Epithelial cell of esophagus (primary cell): ENCODE data around the gene SNX24.

Experiments
- DNase-seq: peaks from one replicate; pipeline ENCODE4 v3.0.0; 2010; ENCODE audit warnings: low read depth
- H3K4me3 ChIP-seq: 2 replicates; pipeline ENCODE4 v1.5.1; 2011; ENCODE audit warnings: mild to moderate bottlenecking, low read length, control low read depth
- CTCF ChIP-seq: IDR thresholded peaks from 2 replicates; pipeline ENCODE4 v1.5.1; 2011; ENCODE audit warnings: low read depth, mild to moderate bottlenecking, low read length, control low read depth, inconsistent platforms; ENCODE audit not compliant: insufficient read depth; ENCODE audit errors: missing control alignments

Gene SNX24

GRCh38 chr5:123036391-123037103 is 191.1 kb downstream of the SNX24 start, which contains the start of gene PPIC:
Gene PPIC, minus strand, starts transcription at chr5:123036725. Its CDS starts 100 bp downstream, at chr5:123036625.
- H3K4me3 ChIP-seq: peak within 1 kb of the TSS; percentile 69
- no peak for TF ChIP-seq CTCF
- DNase-seq: peak; percentile 87

- H3K4me3 ChIP-seq: peak overlapping the region; percentile 69
- no peak for TF ChIP-seq CTCF
- DNase-seq: no peak
These were observed 191.6 kb downstream of the SNX24 start for GRCh38 chr5:123037104-123037418.

DNA sequence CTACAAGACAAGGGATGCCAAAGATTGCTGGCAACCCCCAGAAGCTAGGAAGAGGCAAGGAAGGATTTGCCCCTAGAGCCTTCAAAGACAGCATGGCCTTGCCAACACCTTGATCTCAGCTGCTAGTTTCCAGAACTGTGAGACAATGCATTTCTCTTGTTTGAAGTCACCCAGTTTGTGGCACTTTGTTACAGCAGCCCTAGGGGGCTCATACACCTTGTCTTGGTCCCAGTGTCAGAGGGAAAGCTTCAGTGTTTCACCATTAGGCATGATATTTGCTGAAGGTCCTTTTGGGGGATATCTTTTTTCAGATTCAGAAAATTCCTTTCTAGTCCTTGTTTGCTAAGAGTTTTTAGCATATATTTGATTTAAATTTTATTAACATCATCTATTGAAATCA is 194.3 kb downstream of the SNX24 start:
- no peak overlapping the region for H3K4me3 ChIP-seq
- no peak for TF ChIP-seq CTCF
- DNase-seq: no peak

GRCh38 chr5:123044926-123045617 is 199.7 kb downstream of the SNX24 start:
- no peak overlapping the region for H3K4me3 ChIP-seq
- TF ChIP-seq CTCF: no peak
- no peak for DNase-seq

DNA sequence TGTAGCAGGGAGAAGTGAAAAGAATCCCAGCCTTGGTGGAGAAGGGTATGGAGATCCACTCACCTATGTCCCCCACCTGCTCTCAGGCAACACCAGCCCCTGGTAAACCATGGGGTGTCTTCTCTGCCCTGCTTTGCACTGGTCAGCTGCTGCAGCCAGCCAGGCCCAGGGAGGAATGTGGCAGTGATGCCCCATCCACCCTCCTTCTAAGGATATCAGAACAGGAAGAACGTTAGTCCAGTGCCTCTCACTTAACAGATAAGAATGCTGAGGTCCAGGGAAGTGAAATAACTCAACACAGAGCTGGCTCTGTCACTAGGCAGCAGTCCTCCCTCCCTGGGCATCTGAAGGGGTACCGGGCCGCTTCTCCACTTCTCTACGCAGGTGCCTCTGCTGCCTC is 200.8 kb downstream of the SNX24 start:
- H3K4me3 ChIP-seq: no peak overlapping the region
- DNase-seq: no peak
- no peak for TF ChIP-seq CTCF

DNA sequence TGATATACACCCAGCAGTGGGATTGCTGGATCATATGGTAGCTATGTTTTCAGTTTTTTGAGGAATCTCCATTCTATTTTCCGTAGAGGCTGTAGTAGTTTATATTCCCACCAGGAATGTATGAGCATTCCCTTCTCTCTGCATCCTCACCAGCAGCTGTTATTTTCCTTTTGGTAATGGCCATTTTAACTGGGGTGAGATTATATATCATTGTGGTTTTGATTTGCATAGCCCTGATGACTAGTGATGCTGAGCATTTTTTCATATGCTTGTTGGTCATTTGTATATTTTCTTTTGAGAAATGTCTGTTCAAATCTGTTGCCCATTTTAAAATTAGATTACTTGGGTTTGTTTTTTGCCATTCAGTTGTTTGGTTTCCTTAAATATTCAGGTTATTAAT is 202.3 kb downstream of the SNX24 start:
- DNase-seq: no peak
- no peak overlapping the region for H3K4me3 ChIP-seq
- no peak for TF ChIP-seq CTCF
